GM12873 (cell line): Measurements from ENCODE around the gene MCAT.
A peak's percentile ranks its signal among the peaks of the same experiment; 100 is the strongest.

ENCODE experiments used
- CTCF ChIP-seq: IDR thresholded peaks from 2 replicates; pipeline ENCODE4 v1.5.1; 2012; ENCODE audit warnings: low read depth, mild to moderate bottlenecking, moderate library complexity, low read length, control low read depth; ENCODE audit not compliant: insufficient read depth; ENCODE audit errors: missing control alignments

MCAT gene

GRCh38 chr22:43151251-43152002 lies 8.2 kb upstream of the MCAT start, which contains the start of gene TSPO:
TSS of gene TSPO (plus strand) at chr22:43151559. CDS start at chr22:43159239, 7,680 bp downstream.
- no peak for TF ChIP-seq CTCF

- TF ChIP-seq CTCF, result no peak
Observed at GRCh38 chr22:43150731-43151206, 7.6 kb upstream of the MCAT start.

GRCh38 chr22:43148581-43148980 lies 5.4 kb upstream of the MCAT start:
- TF ChIP-seq CTCF, result no peak

GRCh38 chr22:43147821-43148220 lies 4.6 kb upstream of the MCAT start:
- TF ChIP-seq CTCF, result no peak

- TF ChIP-seq CTCF, result no peak
Observed at GRCh38 chr22:43144949-43145348, 1.8 kb upstream of the MCAT start.

GRCh38 chr22:43136801-43137200 lies 6.4 kb downstream of the MCAT start:
- no peak for TF ChIP-seq CTCF

GRCh38 chr22:43136255-43136654 lies 6.9 kb downstream of the MCAT start:
- peak; percentile 94 for TF ChIP-seq CTCF
